Measurements from ENCODE around the gene ZNF274.
A peak's percentile ranks its signal among the peaks of the same experiment; 100 is the strongest.

Gene ZNF274

DNA sequence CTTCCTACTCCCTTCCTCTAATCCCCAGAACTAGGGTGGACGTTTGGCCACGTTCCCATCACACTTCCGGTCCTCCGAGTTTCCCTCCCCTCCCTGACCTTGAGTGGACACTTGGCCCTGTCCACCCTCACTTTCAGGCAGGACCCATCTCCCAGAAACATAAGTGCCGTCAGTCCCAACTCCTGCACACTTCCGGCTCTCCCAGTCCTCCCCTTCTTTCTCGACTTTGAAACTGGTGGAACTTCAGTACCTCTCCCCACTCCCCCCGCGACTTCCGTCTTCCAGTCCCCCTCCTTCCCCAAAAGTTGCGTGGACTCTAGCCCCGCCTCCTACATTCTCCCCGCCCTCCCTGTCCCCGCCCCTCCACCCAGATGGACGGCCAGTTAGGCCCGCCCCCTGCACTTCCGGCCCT is 278 bp upstream of the ZNF274 start:
- TF ChIP-seq, protein P1, sequence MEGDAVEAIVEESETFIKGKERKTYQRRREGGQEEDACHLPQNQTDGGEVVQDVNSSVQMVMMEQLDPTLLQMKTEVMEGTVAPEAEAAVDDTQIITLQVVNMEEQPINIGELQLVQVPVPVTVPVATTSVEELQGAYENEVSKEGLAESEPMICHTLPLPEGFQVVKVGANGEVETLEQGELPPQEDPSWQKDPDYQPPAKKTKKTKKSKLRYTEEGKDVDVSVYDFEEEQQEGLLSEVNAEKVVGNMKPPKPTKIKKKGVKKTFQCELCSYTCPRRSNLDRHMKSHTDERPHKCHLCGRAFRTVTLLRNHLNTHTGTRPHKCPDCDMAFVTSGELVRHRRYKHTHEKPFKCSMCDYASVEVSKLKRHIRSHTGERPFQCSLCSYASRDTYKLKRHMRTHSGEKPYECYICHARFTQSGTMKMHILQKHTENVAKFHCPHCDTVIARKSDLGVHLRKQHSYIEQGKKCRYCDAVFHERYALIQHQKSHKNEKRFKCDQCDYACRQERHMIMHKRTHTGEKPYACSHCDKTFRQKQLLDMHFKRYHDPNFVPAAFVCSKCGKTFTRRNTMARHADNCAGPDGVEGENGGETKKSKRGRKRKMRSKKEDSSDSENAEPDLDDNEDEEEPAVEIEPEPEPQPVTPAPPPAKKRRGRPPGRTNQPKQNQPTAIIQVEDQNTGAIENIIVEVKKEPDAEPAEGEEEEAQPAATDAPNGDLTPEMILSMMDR (IDR thresholded peaks at IDR 0.05; ENCODE audit: borderline replicate concordance, control extremely low read depth, extremely low read depth, insufficient read depth, missing control alignments): no peak
- DNase-seq (ENCODE audit: low spot score): peak; percentile 96
- in situ Hi-C loops (cut with MboI; ENCODE audit: low sequenced_read_pairs, unreplicated experiment): no loop called here

DNA sequence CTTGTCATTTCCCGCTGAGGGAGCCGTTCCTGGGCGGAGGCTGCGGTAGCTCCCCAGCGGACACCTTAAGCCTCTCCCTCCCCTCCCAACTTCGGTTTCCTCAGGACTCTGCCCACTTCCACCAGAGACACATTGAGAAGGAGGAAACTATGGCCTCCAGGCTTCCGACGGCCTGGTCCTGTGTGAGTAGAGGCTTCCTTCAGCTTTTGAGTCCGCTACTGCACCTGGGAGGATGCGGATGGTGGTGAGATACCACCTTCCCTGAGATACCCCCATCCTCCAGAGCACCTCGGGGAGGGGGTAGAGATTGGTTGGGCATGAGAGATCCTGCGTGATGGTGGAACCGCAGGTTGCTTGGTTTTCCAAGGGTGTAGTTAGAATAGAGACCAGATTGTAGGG is 955 bp downstream of the ZNF274 start:
- in situ Hi-C loops (cut with MboI; ENCODE audit: low sequenced_read_pairs, unreplicated experiment): no loop called here
- no peak for DNase-seq (ENCODE audit: low spot score)

DNA sequence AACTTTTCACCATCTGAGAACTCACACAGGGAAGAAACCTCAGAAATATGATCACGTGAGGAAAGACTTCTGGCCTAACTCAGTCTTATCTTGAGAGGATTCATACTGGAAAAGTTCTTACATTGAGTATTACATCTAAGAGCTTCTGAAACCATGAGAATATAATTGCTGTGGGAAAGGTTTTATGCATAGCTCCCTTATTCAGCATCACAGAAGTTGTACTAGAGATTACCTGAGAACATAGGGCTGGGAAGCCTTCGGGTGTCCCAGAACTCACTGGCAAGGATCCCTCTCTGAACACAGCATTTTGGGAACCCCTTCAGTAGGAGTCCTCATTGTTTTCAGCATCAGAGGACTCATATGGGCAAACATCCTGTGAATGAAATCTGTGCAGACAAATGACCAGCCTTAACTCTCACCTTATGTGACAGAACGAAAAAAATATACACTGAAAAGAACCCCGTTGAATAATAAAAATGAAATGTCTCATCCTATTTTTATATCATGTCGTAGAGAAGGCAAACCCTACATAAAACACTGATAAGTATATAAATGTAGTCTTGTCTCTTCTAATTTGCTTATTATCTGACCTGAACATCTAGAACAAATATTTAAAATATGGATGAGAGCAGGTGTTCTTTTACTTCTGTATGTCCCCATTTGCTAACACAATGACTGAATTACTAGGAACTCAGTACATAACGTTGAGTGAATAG is 14.2 kb downstream of the ZNF274 start:
- DNase-seq (ENCODE audit: low spot score): no peak
- TF ChIP-seq, protein P1 (IDR thresholded peaks at IDR 0.05; ENCODE audit: borderline replicate concordance, control extremely low read depth, extremely low read depth, insufficient read depth, missing control alignments): no peak

More for the DNA sequence above, 955 bp downstream of the ZNF274 start:
- TF ChIP-seq, protein P1 (IDR thresholded peaks at IDR 0.05; ENCODE audit: borderline replicate concordance, control extremely low read depth, extremely low read depth, insufficient read depth, missing control alignments): no peak

DNA sequence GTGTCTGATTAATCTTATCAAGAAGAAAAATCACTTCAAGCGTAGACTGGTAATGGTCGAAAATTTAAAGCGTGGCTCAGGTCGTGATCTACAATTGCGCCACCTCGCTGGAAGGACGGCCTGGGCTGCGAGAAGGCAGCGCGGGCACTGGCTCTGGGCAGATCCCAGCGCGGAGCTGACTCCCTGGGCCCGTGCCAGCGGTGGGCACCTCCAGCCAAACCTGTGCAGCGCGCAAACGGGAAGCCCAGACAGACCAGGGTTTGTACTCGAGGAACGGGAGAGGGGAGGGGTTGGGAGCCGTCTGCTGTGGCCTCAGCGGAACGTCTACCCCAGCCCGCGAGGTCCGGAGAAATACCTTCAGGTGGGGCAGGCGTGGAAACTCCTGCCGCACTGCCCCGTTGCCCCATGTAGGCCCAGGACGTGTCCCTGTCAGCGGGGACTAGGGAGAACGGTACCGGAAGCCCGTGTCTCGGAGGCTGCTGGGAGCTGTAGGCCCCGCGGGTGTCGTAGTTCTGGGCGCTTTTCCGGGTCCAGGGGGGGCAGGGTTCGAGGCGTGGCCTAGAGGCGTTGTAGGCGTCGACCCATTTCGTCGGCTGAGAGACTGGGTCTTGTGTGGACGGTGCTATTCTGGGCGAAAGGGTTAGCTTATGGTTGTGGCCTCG is 21.1 kb downstream of the ZNF274 start:
- DNase-seq (ENCODE audit: low spot score): no peak
- TF ChIP-seq, protein P1 (IDR thresholded peaks at IDR 0.05; ENCODE audit: borderline replicate concordance, control extremely low read depth, extremely low read depth, insufficient read depth, missing control alignments): no peak
- in situ Hi-C loops (cut with MboI; ENCODE audit: low sequenced_read_pairs, unreplicated experiment): no loop called here

More for the DNA sequence above, 14.2 kb downstream of the ZNF274 start:
- in situ Hi-C loops (cut with MboI; ENCODE audit: low sequenced_read_pairs, unreplicated experiment): no loop called here

DNA sequence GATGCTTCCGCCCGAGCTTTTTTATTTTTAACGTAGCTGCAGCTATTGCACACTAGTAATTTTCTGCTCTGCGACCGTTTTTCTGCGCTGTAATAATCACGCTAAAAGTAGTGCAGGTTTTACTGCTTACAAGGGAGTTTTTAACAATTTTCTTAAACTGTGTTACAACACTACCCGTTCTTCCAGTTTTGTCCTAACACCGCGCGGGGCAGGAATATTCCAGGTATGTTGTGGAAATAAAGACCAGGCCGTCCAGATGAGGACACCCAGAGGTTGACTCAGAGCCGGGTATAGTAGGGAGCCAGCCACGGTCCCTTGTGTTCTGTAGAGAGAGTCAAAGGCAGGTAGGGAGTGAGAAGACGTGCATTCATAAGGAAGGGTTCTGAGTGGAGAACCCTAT is 21.7 kb downstream of the ZNF274 start:
- in situ Hi-C loops (cut with MboI; ENCODE audit: low sequenced_read_pairs, unreplicated experiment): no loop called here
- TF ChIP-seq, protein P1 (IDR thresholded peaks at IDR 0.05; ENCODE audit: borderline replicate concordance, control extremely low read depth, extremely low read depth, insufficient read depth, missing control alignments): no peak
- no peak for DNase-seq (ENCODE audit: low spot score)

DNA sequence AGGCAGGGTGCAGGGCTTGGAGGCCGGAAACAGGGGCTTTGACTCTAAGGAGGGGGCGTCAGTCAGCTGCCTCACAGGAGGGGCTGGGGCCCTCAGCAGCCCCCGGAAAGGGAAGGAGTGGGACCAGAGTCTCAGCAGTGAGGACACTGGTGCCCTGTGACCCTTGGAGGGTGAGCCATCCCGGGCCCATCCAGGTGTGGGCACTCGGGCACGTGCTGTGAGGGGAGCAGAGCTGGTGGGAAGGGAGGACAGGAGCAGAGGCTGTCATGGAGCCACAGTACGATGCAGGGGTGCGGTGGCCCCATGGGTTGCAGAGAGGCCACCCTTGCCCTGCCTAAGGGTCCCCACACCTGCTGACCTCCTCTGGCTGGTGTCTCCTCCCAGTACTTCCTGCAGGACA is 26.7 kb downstream of the ZNF274 start:
- in situ Hi-C loops (cut with MboI; ENCODE audit: low sequenced_read_pairs, unreplicated experiment): no loop called here
- no peak for DNase-seq (ENCODE audit: low spot score)

More for the DNA sequence above, 26.7 kb downstream of the ZNF274 start:
- TF ChIP-seq, protein P1 (IDR thresholded peaks at IDR 0.05; ENCODE audit: borderline replicate concordance, control extremely low read depth, extremely low read depth, insufficient read depth, missing control alignments): no peak

Measured in GM13976 (cell line).